NCI-H1048 (cell line): ENCODE results near the gene MPZL2.

Experiments
- DNase-seq: peaks from one replicate; lab custom pipeline; 2025; lab: John Stamatoyannopoulos, UW

Gene MPZL2

GRCh38 chr11:118283756-118284350 lies 19.8 kb upstream of the MPZL2 start:
- DNase-seq = no peak

GRCh38 chr11:118283037-118283636 lies 19.0 kb upstream of the MPZL2 start:
- no peak for DNase-seq

- no peak for DNase-seq
These were observed 18.5 kb upstream of the MPZL2 start for GRCh38 chr11:118282606-118283005.

- no peak for DNase-seq
These were observed 17.2 kb upstream of the MPZL2 start for GRCh38 chr11:118281284-118281683.

GRCh38 chr11:118277312-118277711 lies 13.2 kb upstream of the MPZL2 start:
- DNase-seq = no peak

GRCh38 chr11:118276422-118276821 lies 12.3 kb upstream of the MPZL2 start:
- no peak for DNase-seq

GRCh38 chr11:118275176-118275575 lies 11.1 kb upstream of the MPZL2 start:
- DNase-seq = no peak

- DNase-seq = no peak
These were observed 10.1 kb upstream of the MPZL2 start for GRCh38 chr11:118274186-118274585.

- DNase-seq = no peak
These were observed 7.9 kb upstream of the MPZL2 start for GRCh38 chr11:118272001-118272400.

GRCh38 chr11:118267486-118267885 lies 3.4 kb upstream of the MPZL2 start:
- DNase-seq = no peak

- no peak for DNase-seq
These were observed 1.9 kb upstream of the MPZL2 start for GRCh38 chr11:118265954-118266353.

GRCh38 chr11:118264569-118265465 lies 720 bp upstream of the MPZL2 start:
- no peak for DNase-seq

GRCh38 chr11:118263112-118263511 lies 985 bp downstream of the MPZL2 start:
- no peak for DNase-seq

GRCh38 chr11:118260353-118260752 lies 3.7 kb downstream of the MPZL2 start:
- no peak for DNase-seq

- DNase-seq = no peak
These were observed 5.0 kb downstream of the MPZL2 start for GRCh38 chr11:118259138-118259537.

GRCh38 chr11:118258410-118258809 lies 5.7 kb downstream of the MPZL2 start:
- DNase-seq = no peak

GRCh38 chr11:118252688-118253087 lies 11.4 kb downstream of the MPZL2 start:
- no peak for DNase-seq

- DNase-seq = peak; percentile 65
These were observed 12.0 kb downstream of the MPZL2 start, which contains the start of gene MPZL3 for GRCh38 chr11:118251858-118252652. MPZL3 (minus strand) TSS chr11:118252365; CDS start chr11:118252294, 71 bp downstream.

- no peak for DNase-seq
These were observed 17.1 kb downstream of the MPZL2 start for GRCh38 chr11:118247041-118247440.

GRCh38 chr11:118245936-118246562 lies 18.0 kb downstream of the MPZL2 start:
- DNase-seq = no peak

GRCh38 chr11:118243993-118244762 lies 19.9 kb downstream of the MPZL2 start:
- DNase-seq = no peak
